IMR-90 (cell line): ENCODE data around the gene SLC24A3. TPM values are rescaled to one million over a fixed set of nuclear protein-coding genes. Genes with fewer than 3 reads are reported as not detected.

ENCODE experiments used
- ATAC-seq: fragments of 200-7000 bp; cut with Tn5 transposase; 2 replicates; pipeline ENCODE4 v1.9.1; 2020; ENCODE audit warnings: low read depth, mild to moderate bottlenecking, moderate library complexity
- BruUV-seq: library from RNA; stranded (reverse); fragments of 400-500 nt; replicated peaks from 2 replicates; lab custom pipeline; 2021; lab: Mats Ljungman, UMichigan
- CTCF ChIA-PET: fragments of 300-600 bp; formaldehyde crosslinking; extraction: SDS; loops from one replicate; lab custom pipeline; 2021; ENCODE audit warnings: antibody characterized with exemption; lab: Yijun Ruan, JAX
- POLR2A ChIA-PET: fragments of 300-600 bp; sonication (Branson Sonifier 250); formaldehyde crosslinking; loops from one replicate; lab custom pipeline; 2022; ENCODE audit warnings: antibody characterized with exemption; ENCODE audit not compliant: unreplicated experiment; lab: Charles Lee
- DNase-seq: peaks from one replicate; pipeline ENCODE4 v3.0.0; 2013
- H2AFZ ChIP-seq: replicated peaks from 2 replicates; pipeline ENCODE3; 2013; ENCODE audit warnings: low read length, mild to moderate bottlenecking; ENCODE audit not compliant: poor library complexity
- H2AK5ac ChIP-seq: 2 replicates; pipeline ENCODE4 v1.6.1; 2013; ENCODE audit warnings: low read depth, low read length, inconsistent platforms
- H2AK9ac ChIP-seq: replicated peaks from 2 replicates; pipeline ENCODE3; 2013; ENCODE audit warnings: mild to moderate bottlenecking, low read depth, low read length, moderate library complexity; ENCODE audit not compliant: poor library complexity
- H2BK120ac ChIP-seq: 2 replicates; pipeline ENCODE4 v1.6.1; 2013; ENCODE audit warnings: low read depth, low read length, inconsistent platforms
- H2BK15ac ChIP-seq: 3 replicates; pipeline ENCODE4 v1.6.1; 2013; ENCODE audit warnings: low read depth, low read length, inconsistent platforms
- H2BK20ac ChIP-seq: 2 replicates; pipeline ENCODE4 v1.6.1; 2013; ENCODE audit warnings: low read depth, mild to moderate bottlenecking, inconsistent platforms, low read length, moderate library complexity
- H2BK5ac ChIP-seq: 2 replicates; pipeline ENCODE4 v1.6.1; 2013; ENCODE audit warnings: mild to moderate bottlenecking, low read depth, low read length, inconsistent platforms; ENCODE audit not compliant: poor library complexity, severe bottlenecking
- H3K14ac ChIP-seq: replicated peaks from 2 replicates; pipeline ENCODE4 v1.6.1; 2013; ENCODE audit warnings: low read depth, low read length, inconsistent platforms
- H3K18ac ChIP-seq: 2 replicates; pipeline ENCODE4 v1.6.1; 2013; ENCODE audit warnings: low read depth, low read length, control low read depth
- H3K23ac ChIP-seq: 2 replicates; pipeline ENCODE4 v1.6.1; 2013; ENCODE audit warnings: low read depth, low read length, inconsistent platforms
- H3K27ac ChIP-seq: 2 replicates; pipeline ENCODE4 v1.5.1; 2013; ENCODE audit warnings: mild to moderate bottlenecking, control low read depth, low read length; ENCODE audit not compliant: insufficient read depth
- H3K27me3 ChIP-seq: 2 replicates; pipeline ENCODE4 v1.6.1; 2013; ENCODE audit warnings: low read length; ENCODE audit not compliant: control insufficient read depth, insufficient read depth
- H3K36me3 ChIP-seq: 2 replicates; pipeline ENCODE4 v1.6.1; 2013; ENCODE audit warnings: low read length, mixed read lengths; ENCODE audit not compliant: control insufficient read depth, insufficient read depth
- H3K4ac ChIP-seq: 2 replicates; pipeline ENCODE4 v1.6.1; 2013; ENCODE audit warnings: low read depth, low read length, inconsistent platforms
- H3K4me1 ChIP-seq: 2 replicates; pipeline ENCODE4 v1.6.1; 2013; ENCODE audit warnings: low read length, mixed read lengths; ENCODE audit not compliant: control insufficient read depth, insufficient read depth
- H3K4me2 ChIP-seq: 2 replicates; pipeline ENCODE4 v1.6.1; 2013; ENCODE audit warnings: low read depth, mild to moderate bottlenecking, control low read depth, low read length, moderate library complexity
- H3K4me3 ChIP-seq: 2 replicates; pipeline ENCODE4 v1.5.1; 2013; ENCODE audit warnings: low read depth, mild to moderate bottlenecking, control low read depth, low read length, moderate library complexity; ENCODE audit not compliant: insufficient read depth
- H3K56ac ChIP-seq: 2 replicates; pipeline ENCODE4 v1.6.1; 2013; ENCODE audit warnings: low read length, inconsistent platforms; ENCODE audit not compliant: insufficient read depth; ENCODE audit errors: extremely low read depth
- H3K79me1 ChIP-seq, 2 experiments: 2 replicates each; pipeline ENCODE4 v1.6.1; 2013; ENCODE audit warnings: low read length in 2 of 2, inconsistent platforms in 1 of 2, low read depth in 1 of 2
- H3K9ac ChIP-seq: 2 replicates; pipeline ENCODE4 v1.6.1; 2013; ENCODE audit warnings: low read depth, low read length, control low read depth
- H3K9me1 ChIP-seq: 2 replicates; pipeline ENCODE4 v1.6.1; 2013; ENCODE audit warnings: low read length, inconsistent platforms; ENCODE audit not compliant: insufficient read depth
- H3K9me3 ChIP-seq: 2 replicates; pipeline ENCODE4 v1.6.1; 2013; ENCODE audit warnings: low read length; ENCODE audit not compliant: control insufficient read depth, insufficient read depth
- H4K20me1 ChIP-seq: 2 replicates; pipeline ENCODE4 v1.6.1; 2013; ENCODE audit warnings: low read length, inconsistent platforms; ENCODE audit not compliant: insufficient read depth
- H4K5ac ChIP-seq: 2 replicates; pipeline ENCODE4 v1.6.1; 2013; ENCODE audit warnings: mild to moderate bottlenecking, low read depth, low read length, control low read depth
- H4K8ac ChIP-seq, 2 experiments: 2 replicates each; pipeline ENCODE4 v1.6.1; 2013; ENCODE audit warnings: low read depth in 2 of 2, low read length in 2 of 2, control low read depth in 1 of 2, inconsistent platforms in 1 of 2
- H4K91ac ChIP-seq: 2 replicates; pipeline ENCODE4 v1.6.1; 2013; ENCODE audit warnings: low read depth, low read length, inconsistent platforms; ENCODE audit not compliant: insufficient read depth
- CEBPB ChIP-seq: IDR thresholded peaks from 2 replicates; pipeline ENCODE4 v1.6.1; 2012; ENCODE audit warnings: low read depth, low read length, improper control_type of control experiment
- CHD1 ChIP-seq: IDR thresholded peaks from 2 replicates; pipeline ENCODE4 v1.6.1; 2012; ENCODE audit warnings: low read depth, low read length, improper control_type of control experiment
- POLR2A ChIP-seq: IDR thresholded peaks from 2 replicates; pipeline ENCODE4 v1.6.1; 2012; ENCODE audit warnings: mild to moderate bottlenecking, low read depth, low read length
- dilution Hi-C: fragments of 300-500 bp; cut with HindIII; formaldehyde crosslinking; loops from one replicate; pipeline ENCODE4 v1.14.3; 2018; ENCODE audit warnings: low sequenced_read_pairs; ENCODE audit not compliant: unreplicated experiment
- in situ Hi-C: fragments of 300-500 bp; cut with MboI; formaldehyde crosslinking; loops from 3 replicates; pipeline ENCODE4 v1.14.3; 2019; ENCODE audit warnings: low sequenced_read_pairs, inconsistent platforms, mixed read lengths
- intact Hi-C: fragments of 100-400 bp; cut with micrococcal nuclease; formaldehyde crosslinking; loops from 2 replicates; pipeline ENCODE4 v1.10.0; 2022
- polyA plus RNA-seq, 3 experiments: library from polyadenylated mRNA; depleted of rRNA; stranded (reverse); fragments of >200 nt; gene quantifications; 2 replicates each; pipeline ENCODE4 v1.2.3, GENCODE V29; 2012; ENCODE audit warnings: low replicate concordance in 1 of 3
- total RNA-seq: library from RNA; depleted of rRNA; stranded (reverse); fragments of >200 nt; gene quantifications from 2 replicates; pipeline ENCODE4 v1.2.3, GENCODE V29; 2012
- TF ChIP-seq, protein P1 (sequence below): fragments of 150-350 bp; IDR thresholded peaks from 2 replicates; pipeline ENCODE4 v1.6.1; 2017; ENCODE audit warnings: mild to moderate bottlenecking, antibody characterized with exemption, low read length, low read depth
- TF ChIP-seq, protein P2 (sequence below): conservative IDR thresholded peaks from 2 replicates; pipeline ENCODE4 v1.5.1; 2012; ENCODE audit warnings: mild to moderate bottlenecking, low read depth, low read length, improper control_type of control experiment

Gene SLC24A3
- total and polyA plus RNA-seq, 2 of the 4 experiments (the other 2 are of a cell fraction): not detected

DNA sequence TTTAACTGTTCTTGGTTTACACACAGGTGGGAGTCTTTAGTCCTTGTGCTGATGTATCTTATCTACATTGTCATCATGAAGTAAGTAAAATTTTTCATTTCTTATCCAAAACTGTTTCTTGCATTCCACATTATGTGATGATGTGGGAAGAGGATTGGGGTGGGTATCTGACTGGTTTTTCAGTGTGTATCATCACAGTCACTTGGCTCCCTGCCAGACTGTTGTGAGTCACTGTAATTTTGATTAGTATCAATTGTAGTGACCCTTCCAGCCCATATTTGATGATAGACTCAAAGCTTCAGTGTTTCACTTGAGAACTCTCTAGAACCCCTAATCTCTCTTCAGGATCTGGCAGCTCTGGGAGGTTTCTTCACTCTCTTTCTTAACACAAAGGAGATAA, 461.1 kb downstream of the SLC24A3 start:
- ChIA-PET CTCF (interaction anchor here (0.5 to 1.3 kb wide), 2 partner anchors 11 to 365 kb away, joined by 3 read pairs; no protein-coding TSS in a partner anchor), POLR2A (no interaction called here)
- no peak for ATAC-seq
- H3K18ac ChIP-seq: no peak overlapping the region
- no peak overlapping the region for H4K91ac ChIP-seq
- H3K23ac ChIP-seq: no peak overlapping the region
- H3K36me3 ChIP-seq: no peaks in the 10 kb centered on the region
- no peak overlapping the region for H3K4me2 ChIP-seq
- H2BK120ac ChIP-seq: no peak overlapping the region
- DNase-seq: no peak
- in situ Hi-C loops: no loop called here
- no peak overlapping the region for H3K9ac ChIP-seq
- H4K5ac ChIP-seq: no peak overlapping the region
- H3K79me1 ChIP-seq: no peaks in the 10 kb centered on the region
- H4K20me1 ChIP-seq: no peaks in the 10 kb centered on the region
- no peak overlapping the region for H2BK5ac ChIP-seq
- dilution Hi-C loops: no loop called here
- H3K27me3 ChIP-seq: peaks cover 50% of the 10 kb centered on the region
- no TSS peak for BruUV-seq
- no peaks in the 10 kb centered on the region for H3K9me3 ChIP-seq
- H3K4me1 ChIP-seq: no peaks in the 10 kb centered on the region
- H3K14ac ChIP-seq: no peak overlapping the region
- H3K56ac ChIP-seq: no peak overlapping the region
- no peak overlapping the region for H3K4me3 ChIP-seq
- no peak overlapping the region for H2AFZ ChIP-seq
- TF ChIP-seq POLR2A: no peak
- no peak for TF ChIP-seq CEBPB
- TF ChIP-seq, protein P1, sequence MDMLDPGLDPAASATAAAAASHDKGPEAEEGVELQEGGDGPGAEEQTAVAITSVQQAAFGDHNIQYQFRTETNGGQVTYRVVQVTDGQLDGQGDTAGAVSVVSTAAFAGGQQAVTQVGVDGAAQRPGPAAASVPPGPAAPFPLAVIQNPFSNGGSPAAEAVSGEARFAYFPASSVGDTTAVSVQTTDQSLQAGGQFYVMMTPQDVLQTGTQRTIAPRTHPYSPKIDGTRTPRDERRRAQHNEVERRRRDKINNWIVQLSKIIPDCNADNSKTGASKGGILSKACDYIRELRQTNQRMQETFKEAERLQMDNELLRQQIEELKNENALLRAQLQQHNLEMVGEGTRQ: no peak
- TF ChIP-seq, protein P2, sequence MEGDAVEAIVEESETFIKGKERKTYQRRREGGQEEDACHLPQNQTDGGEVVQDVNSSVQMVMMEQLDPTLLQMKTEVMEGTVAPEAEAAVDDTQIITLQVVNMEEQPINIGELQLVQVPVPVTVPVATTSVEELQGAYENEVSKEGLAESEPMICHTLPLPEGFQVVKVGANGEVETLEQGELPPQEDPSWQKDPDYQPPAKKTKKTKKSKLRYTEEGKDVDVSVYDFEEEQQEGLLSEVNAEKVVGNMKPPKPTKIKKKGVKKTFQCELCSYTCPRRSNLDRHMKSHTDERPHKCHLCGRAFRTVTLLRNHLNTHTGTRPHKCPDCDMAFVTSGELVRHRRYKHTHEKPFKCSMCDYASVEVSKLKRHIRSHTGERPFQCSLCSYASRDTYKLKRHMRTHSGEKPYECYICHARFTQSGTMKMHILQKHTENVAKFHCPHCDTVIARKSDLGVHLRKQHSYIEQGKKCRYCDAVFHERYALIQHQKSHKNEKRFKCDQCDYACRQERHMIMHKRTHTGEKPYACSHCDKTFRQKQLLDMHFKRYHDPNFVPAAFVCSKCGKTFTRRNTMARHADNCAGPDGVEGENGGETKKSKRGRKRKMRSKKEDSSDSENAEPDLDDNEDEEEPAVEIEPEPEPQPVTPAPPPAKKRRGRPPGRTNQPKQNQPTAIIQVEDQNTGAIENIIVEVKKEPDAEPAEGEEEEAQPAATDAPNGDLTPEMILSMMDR: no peak
- no peak for TF ChIP-seq CHD1
- H2AK9ac ChIP-seq: no peak overlapping the region
- H2BK15ac ChIP-seq: no peak overlapping the region
- H2AK5ac ChIP-seq: no peak overlapping the region
- no peak overlapping the region for H3K4ac ChIP-seq
- H2BK20ac ChIP-seq: no peak overlapping the region
- no peak overlapping the region for H4K8ac ChIP-seq
- intact Hi-C loops: no loop called here
- no peak overlapping the region for H3K27ac ChIP-seq
- H3K9me1 ChIP-seq: no peaks in the 10 kb centered on the region
